Heart left ventricle (tissue), 13 donors: ENCODE measurements around the gene NFATC1.

ENCODE experiments used
- POLR2A ChIP-seq, 2 donors: fragments of 450-650 bp; IDR thresholded peaks; one replicate each; pipeline ENCODE4 v1.6.1; 2017; ENCODE audit warnings: antibody characterized with exemption in 2 of 2, mild to moderate bottlenecking in 2 of 2, moderate library complexity in 2 of 2
- TF ChIP-seq, protein P1 (sequence below), 12 donors: fragments of 200-600 bp; sonication (generic) in 4 of 12; IDR thresholded peaks; one replicate each; pipeline versions ENCODE4 v1.5.0 to v1.8.0; 2018 to 2022; ENCODE audit warnings: antibody characterized with exemption in 12 of 12, mild to moderate bottlenecking in 5 of 12
- donor health status: ischemic (EF 13 %, LVEDD 7.1; RV severe dilation, severe dysfunction).
- donor health status: DM: no; HTN: yes; CAD: no.
- donor health status: DM: no; HTN: no; CAD: no.
- donor health status: ischemic (EF 25% LVEDD 6.9; RV normal size, moderate dysfunction).
- donor health status: ischemic (EF 25% LVEDD 5.7; RV mildly dilated, moderate dysfunction).
- donor health status: ischemic (EF 35%, LVEDD 5.7; RV mildly dilated, moderate dysfunction).
- donor health status: nonischemic (EF 11% LVEDD 7.7; RV severe dilation, severe dysfunction).
- donor health status: DM: yes; HTN: yes; CAD: no.
- donor health status: PGD.
- donor health status: ischemic (EF 29% LVEDD 5.4; RV normal size, mild dysfunction).
- donor health status: nonischemic (EF 23%, LVEDD 6.1; RV moderate dilation, normal function).

- TF ChIP-seq, protein P1, sequence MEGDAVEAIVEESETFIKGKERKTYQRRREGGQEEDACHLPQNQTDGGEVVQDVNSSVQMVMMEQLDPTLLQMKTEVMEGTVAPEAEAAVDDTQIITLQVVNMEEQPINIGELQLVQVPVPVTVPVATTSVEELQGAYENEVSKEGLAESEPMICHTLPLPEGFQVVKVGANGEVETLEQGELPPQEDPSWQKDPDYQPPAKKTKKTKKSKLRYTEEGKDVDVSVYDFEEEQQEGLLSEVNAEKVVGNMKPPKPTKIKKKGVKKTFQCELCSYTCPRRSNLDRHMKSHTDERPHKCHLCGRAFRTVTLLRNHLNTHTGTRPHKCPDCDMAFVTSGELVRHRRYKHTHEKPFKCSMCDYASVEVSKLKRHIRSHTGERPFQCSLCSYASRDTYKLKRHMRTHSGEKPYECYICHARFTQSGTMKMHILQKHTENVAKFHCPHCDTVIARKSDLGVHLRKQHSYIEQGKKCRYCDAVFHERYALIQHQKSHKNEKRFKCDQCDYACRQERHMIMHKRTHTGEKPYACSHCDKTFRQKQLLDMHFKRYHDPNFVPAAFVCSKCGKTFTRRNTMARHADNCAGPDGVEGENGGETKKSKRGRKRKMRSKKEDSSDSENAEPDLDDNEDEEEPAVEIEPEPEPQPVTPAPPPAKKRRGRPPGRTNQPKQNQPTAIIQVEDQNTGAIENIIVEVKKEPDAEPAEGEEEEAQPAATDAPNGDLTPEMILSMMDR (IDR thresholded peaks at IDR 0.05) = no peak
- TF ChIP-seq POLR2A (IDR thresholded peaks at IDR 0.05) = no peak
Observed at GRCh38 chr18:79576686-79577351, 181.1 kb downstream of the NFATC1 start.
